Inflammatory macrophage treated with lipopolysaccharide for 4 hours (primary cell): Measurements from ENCODE around the gene UBL3.

Experiments
- DNase-seq: peaks from one replicate; pipeline ENCODE4 v3.0.0-alpha.2; 2020

Gene UBL3

GRCh38 chr13:29850213-29850898, at the start of gene UBL3:
TSS of gene UBL3 (minus strand) at chr13:29850617. CDS start at chr13:29849538, 1,079 bp downstream.
- peak; percentile 96 for DNase-seq

- DNase-seq, result no peak
These were observed 46.7 kb upstream of the UBL3 start for GRCh38 chr13:29897102-29897501.

DNA sequence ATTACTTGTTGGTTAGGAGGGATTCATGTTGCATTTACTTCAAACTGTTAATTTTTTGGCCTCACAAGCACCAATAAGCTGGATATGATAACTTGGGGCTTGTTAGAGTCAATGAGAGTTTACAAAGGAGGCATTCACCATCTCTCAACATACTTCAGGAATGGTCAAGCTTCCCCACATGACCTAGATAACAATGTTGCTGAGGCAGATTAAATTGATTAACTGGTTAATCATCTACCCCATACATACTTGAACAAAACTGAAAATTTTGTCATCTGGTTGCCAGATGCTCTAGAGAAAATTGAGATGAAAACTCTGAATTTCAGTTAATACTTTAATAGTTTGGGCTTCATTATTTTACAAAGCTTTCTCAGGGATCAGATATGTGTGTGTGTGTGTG, 43.0 kb upstream of the UBL3 start:
- no peak for DNase-seq

DNA sequence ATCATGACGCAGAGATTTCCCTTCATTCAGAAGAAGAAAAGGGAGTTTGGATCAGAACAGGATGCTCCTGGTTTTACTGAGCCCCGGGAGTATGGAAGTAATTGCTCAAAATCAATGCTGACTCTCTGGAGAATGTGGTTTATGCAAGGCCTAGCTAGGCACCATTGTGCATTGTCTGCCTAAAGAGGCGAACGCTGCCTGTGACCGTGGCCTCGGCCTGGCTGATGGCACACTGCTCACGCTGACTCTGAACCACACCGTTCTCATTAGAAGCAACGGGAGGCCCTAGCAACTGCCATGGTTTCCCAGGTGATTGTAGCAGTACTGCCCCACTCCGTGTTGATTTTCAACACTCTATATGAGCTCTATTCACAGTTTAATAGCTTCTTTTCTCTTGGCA, 41.7 kb upstream of the UBL3 start:
- no peak for DNase-seq

GRCh38 chr13:29889111-29889510, 38.7 kb upstream of the UBL3 start:
- no peak for DNase-seq

- DNase-seq, result no peak
These were observed 37.9 kb upstream of the UBL3 start for GRCh38 chr13:29888306-29888705.

DNA sequence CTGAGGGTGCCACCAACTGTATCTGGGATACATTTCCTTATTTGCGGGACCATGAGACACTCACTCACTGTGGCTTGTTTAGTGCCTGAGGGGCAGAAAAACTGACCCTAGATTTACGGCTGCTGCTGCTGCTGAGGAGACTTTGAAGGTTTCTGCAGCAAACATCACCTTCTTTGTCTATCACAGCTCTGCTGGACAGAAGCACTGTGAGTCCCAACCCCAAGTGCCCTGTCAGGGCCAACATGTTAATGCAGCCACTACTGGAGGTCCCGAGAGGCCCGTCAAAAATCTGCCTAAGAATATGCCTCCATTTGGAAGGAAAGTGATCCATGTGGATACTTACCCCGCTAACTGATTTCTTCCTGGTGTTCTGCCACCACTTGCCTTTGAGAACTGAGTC, 37.3 kb upstream of the UBL3 start:
- no peak for DNase-seq

GRCh38 chr13:29887030-29887557, 36.7 kb upstream of the UBL3 start:
- DNase-seq, result no peak

DNA sequence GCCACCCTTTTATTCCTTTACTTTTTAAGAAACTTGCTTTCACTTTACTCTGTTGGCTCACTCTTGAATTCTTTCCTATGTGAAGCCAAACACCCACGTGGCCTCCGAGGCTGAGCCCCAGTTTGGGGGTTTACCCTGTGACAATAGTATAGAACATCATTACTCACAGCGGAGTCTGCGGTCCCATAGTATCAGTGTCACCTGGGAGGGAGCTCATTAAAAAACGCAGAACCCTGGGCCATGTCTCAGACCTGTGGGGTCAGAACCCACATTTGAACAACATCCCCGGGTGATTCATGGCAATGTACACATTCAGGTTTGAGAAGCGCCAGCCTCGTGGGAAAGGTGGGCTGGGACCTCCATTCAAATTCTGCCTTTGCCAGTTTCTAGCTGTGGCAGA, 36.0 kb upstream of the UBL3 start:
- no peak for DNase-seq

DNA sequence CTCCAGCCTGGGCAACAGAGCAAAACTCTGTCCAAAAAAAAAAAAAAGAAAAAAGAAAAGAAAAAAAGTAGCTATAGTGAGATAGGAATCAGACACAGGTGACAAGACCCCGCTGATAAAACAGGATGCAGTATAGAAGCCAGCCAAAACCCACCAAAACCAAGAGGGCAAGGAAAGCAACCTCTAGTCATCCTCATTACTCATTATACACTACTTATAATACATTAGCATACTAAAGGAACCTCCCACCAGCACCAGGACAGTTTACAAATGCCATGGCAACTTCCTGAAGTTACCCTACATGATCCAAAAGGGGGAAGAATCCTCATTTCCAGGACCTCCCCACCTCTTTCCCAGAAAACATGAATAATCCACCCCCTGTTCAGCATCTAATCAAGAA, 35.6 kb upstream of the UBL3 start:
- no peak for DNase-seq

DNA sequence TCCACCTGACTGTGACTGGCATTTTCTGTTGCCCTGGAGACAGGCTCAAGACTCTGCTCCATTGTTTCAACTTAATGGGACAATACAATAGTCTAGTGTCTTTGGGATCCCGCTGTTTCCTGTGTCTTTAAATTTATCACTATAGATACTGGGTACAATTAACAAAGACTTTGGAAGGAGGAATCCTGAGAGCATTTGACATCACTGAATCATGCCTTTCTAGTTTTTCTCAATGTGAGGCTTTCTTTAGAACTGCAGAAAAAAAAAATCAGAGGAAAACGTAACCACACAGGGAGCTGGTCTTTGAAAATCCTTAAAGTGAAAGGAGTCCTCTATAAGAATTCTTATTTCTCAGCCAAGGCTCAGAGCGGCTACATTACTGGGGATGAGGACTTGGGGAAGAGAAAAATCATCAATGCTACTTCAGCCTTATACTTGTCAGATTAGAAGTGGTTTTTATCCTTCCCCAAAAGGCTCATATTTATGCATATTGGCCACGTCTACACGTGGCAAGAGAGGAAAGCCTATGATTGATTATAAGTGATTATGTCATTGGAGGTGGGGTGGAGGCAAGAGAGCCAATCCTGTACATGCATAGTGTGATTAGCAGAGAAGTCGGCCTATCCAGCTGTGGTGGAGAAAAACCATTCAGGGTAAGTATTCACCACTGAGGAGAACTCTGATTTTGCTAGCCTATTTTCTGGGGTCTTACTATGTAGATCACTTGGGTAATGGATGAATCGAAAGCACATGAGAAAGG, 34.4 kb upstream of the UBL3 start:
- no peak for DNase-seq

DNA sequence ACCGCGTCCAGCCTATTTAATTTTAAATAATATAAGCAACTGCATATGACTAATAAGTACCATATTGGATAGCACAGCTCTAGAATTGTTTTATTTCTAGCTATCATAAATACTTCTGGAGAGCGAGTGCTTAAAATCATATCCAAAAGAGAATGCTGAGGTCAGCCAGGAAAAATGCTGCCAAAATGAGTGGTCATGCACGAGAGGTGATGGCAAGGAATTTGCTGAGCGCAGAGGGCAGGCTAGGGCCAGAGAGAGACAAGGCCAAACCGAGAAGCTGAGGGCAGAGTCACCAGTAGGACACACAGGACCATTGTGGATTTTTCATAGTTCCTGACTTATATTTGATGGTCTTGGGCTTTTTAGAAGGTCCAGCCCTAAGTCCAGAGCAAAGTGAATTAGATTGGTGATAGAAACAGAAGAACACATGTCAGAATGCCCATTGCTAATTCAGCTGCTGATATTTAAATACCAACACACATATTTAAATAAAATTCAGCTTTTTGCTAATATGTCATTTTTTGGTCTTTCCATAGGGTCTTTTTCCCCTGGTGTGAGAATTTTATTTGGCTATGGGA, 33.6 kb upstream of the UBL3 start:
- DNase-seq, result no peak

DNA sequence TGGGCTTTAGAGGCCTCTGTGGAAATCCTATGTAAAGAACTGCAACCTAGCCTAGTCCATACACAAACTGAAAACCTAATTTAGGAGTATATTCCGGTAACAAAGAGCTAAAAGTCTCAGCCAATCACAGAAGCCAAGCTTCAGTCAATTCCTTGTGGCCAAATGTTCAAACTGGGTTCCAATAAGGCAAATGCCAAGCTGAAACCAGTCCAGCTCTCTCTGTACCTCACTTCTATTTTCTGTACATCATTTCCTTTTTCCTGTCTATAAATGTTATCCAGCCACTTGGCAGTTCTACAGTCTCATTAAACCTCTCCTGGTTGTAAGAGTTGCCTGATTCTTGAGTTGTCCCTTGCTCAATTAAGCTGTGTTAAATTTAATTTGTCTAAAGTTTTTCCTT, 31.7 kb upstream of the UBL3 start:
- no peak for DNase-seq

DNA sequence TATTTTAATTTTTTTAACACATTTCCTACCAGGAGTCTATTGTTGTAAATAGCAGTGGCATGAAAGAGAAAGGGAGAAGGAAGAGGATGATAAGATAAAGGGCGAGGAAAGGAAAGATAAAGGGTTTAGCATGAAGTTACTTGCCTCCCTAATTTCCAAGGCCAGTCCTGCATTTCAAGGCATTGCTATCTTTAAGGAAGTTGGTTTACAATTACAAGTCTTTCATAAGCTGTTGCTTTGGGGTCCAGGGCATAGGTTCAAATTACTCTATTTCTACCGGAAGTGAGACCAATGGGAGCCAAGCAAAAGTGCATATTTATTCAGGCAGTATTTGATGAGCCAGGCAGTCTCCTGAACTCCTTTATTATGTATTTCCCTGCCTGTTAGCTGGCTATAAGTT, 27.7 kb upstream of the UBL3 start:
- no peak for DNase-seq

DNA sequence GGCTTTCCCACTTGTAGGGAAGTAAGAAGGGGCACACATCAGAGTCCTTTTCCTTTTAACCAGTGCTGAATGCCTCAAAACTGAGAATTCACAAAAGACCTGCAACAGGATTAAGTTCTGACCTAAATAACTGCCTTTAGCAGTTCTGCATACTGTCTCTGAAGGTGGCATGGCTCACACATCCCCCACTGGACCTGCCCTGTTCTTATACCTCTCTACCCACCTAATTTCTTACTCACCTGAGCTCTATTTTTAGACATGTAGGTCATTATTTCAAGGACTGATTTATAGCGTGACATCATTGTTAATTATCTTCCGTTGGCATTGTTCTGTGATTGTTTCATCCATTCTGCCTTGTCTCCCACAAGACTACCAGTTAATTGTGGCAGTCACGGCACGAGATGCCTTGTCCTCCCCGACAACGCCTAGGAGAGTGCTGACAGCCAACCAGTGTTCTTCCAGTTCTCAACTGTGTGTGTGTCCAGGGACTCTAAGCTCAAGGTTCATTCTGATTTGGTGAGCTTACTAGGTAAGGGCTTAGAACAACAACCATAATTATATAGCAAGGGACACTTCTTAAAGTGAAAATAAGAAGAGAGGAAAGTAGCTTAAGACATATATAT, 27.1 kb upstream of the UBL3 start:
- DNase-seq, result no peak

DNA sequence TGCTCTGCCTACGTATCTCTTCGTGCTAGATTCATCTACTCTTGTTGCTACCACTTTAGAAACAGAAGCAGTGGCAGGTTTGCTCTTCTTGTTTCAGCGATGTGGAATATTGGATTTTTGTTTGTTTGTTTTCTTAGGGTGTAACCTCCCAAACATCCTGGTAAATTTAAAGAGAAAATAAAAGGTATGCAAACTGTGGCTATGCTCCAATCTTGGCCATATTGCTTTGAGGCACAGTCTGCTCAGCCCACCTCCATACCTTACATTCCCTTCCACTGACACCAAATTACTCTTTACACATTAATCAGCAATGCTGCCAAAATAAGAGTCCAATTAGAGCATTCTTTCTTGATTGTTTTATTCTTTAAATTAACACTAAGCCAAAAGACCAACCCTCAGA, 25.2 kb upstream of the UBL3 start:
- DNase-seq, result no peak

- no peak for DNase-seq
These were observed 18.2 kb upstream of the UBL3 start for GRCh38 chr13:29868581-29868980.

DNA sequence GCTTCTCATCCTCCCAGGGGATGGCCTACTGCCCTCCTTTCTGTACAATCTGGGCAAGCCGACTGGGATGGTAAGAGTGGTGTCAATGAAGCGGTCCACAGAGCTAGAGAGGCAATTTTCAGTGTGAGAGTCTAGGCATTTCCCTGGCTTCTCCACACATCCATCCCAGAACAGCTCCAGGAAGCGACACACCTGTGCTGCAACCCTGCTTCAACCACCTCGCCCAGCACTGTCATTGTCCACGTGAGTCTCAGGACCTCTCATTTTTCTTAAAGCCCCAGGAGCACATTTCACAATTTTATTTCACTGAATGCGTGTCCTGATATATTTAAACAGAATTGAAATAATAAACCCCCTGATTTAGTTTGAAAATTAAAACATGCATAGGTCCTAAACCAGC, 15.5 kb upstream of the UBL3 start:
- DNase-seq, result no peak

DNA sequence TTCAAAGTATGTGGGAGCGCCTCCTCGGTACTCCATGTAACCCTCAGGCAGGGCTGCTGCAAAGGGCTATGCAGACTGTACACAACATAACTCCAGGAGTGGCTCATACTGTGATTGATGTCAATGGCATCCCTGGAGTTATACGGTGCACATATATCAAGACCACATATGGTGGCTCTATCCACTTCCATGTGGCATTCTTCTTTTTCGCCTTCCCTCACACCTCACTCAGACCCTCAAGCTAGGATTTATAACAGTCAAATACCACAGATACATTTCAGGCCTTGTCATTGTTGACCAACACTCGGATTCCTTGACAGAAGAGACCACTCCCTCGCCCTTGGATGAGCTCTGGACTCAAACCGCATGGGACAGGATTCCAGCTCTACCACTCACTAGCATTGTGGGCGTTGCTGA, 11.3 kb upstream of the UBL3 start:
- no peak for DNase-seq

DNA sequence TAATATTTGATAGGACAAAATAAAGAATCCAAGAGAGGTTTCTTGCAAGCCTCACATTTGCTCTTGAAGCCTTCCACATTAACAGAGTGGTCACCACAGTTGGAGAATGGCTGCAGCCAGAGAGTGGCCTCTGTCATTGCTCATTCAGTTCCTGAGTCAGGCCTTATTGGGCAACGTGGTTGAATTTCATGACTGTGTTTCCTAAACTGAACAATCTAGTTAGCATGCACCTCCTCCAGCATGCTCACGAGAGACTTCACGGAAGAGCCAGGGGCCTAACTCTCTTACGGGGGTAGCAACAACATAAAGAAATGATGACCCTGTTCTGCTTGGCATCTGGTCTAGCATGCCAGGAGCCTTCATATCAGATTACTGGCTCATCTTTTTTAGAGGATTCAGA, 9.6 kb upstream of the UBL3 start:
- peak; percentile 94 for DNase-seq

GRCh38 chr13:29858667-29859066, 8.2 kb upstream of the UBL3 start:
- peak; percentile 92 for DNase-seq

DNA sequence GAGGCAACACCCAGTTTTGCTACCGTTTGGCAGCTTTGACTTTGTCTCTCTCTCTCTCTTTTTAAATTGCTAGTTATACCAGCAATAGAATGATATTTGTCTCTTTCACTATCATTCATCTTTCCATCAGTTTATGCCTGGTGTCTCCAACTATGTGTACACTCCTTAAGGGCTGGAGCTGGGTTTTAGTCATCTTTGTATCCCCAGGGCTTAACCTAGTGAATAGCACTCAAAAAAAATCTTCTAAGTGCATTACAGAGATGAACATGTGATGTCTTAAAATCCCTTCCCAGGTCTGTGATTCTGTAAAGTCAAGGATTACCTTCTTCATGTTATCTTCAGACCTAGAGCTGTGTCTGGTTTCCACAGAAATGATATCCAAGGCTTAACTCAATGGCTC, 7.8 kb upstream of the UBL3 start:
- DNase-seq, result no peak

GRCh38 chr13:29857085-29857484, 6.7 kb upstream of the UBL3 start:
- no peak for DNase-seq

DNA sequence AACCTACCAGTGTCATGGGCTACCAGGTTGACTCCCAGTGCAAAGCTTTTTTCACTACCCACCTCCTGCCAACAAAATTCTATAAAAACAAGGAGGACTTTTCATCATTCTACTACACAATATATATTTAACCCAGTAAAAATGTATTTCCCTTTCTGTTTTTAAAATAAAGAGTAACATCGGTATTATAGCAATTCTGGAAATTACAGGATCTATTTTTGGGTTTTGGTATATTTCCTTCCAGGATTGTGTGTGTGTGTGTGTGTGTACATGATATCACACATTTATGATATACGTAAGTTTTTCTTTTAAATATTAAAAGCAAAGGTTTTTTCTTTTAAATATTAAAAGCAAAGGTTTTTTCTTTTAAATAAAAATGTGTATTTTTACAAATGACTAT, 6.0 kb upstream of the UBL3 start:
- peak; percentile 65 for DNase-seq
